ENCODE data around the gene SUN3. TPM values are rescaled to one million over a fixed set of nuclear protein-coding genes. Genes with fewer than 3 reads are reported as not detected.
A peak's percentile ranks its signal among the peaks of the same experiment; 100 is the strongest.

Gene SUN3
- total and polyA plus RNA-seq, 2 of the 13 experiments (the other 11 are each of a cell fraction or from before 2014, with no cell fraction given) = not detected

GRCh38 chr7:47951374-47951773, 77.5 kb downstream of the SUN3 start (continued):
- no peak for TF ChIP-seq ZBTB40 (IDR thresholded peaks at IDR 0.05)
- no peak for TF ChIP-seq ZBTB40 (CRISPR knock-in tag; IDR thresholded peaks at IDR 0.05)
- TF ChIP-seq RARA (CRISPR knock-in tag; IDR thresholded peaks at IDR 0.05) = peak; percentile 31; the same call in 1 of the 2 replicates
- no peak for TF ChIP-seq CHCHD3 (CRISPR knock-in tag; IDR thresholded peaks at IDR 0.05)
- no peak for TF ChIP-seq ZNF432 (CRISPR knock-in tag; IDR thresholded peaks at IDR 0.05; ENCODE audit: borderline replicate concordance)
- no peak for TF ChIP-seq TGIF2 (CRISPR knock-in tag; IDR thresholded peaks at IDR 0.05)
- TF ChIP-seq HOXA5 (CRISPR knock-in tag; IDR thresholded peaks at IDR 0.05) = no peak
- TF ChIP-seq MNT (IDR thresholded peaks at IDR 0.05) = no peak
- TF ChIP-seq PHF21A (CRISPR knock-in tag; IDR thresholded peaks at IDR 0.05) = no peak
- TF ChIP-seq HNF4A (CRISPR knock-in tag; IDR thresholded peaks at IDR 0.05) = peak; percentile 37; the same call in 1 of the 2 replicates
- peak; percentile 56 for TF ChIP-seq FOXP4 (CRISPR knock-in tag; IDR thresholded peaks at IDR 0.05)
- TF ChIP-seq ELF1 (CRISPR knock-in tag; IDR thresholded peaks at IDR 0.05) = no peak
- no peak for TF ChIP-seq NCOA1 (CRISPR knock-in tag; IDR thresholded peaks at IDR 0.05)
- no peak for TF ChIP-seq ZNF772 (CRISPR knock-in tag; IDR thresholded peaks at IDR 0.05)
- no peak for TF ChIP-seq JARID2 (CRISPR knock-in tag; IDR thresholded peaks at IDR 0.05; ENCODE audit: insufficient replicate concordance)
- TF ChIP-seq HDAC2 (CRISPR knock-in tag; IDR thresholded peaks at IDR 0.05) = peak; percentile 55; the same call in 1 of the 2 replicates
- TF ChIP-seq ZNF616 (CRISPR knock-in tag; IDR thresholded peaks at IDR 0.05; ENCODE audit: low read depth) = no peak
- TF ChIP-seq RBAK (CRISPR knock-in tag; IDR thresholded peaks at IDR 0.05) = no peak
- TF ChIP-seq RXRB (CRISPR knock-in tag; IDR thresholded peaks at IDR 0.05; ENCODE audit: borderline replicate concordance) = peak; percentile 43; the same call in 1 of the 2 replicates
- TF ChIP-seq SOX5 (CRISPR knock-in tag; IDR thresholded peaks at IDR 0.05; ENCODE audit: borderline replicate concordance) = peak; percentile 57; the same call in 1 of the 2 replicates
- TF ChIP-seq MEIS1 (CRISPR knock-in tag; IDR thresholded peaks at IDR 0.05; ENCODE audit: borderline replicate concordance) = no peak

All from HepG2 (cell line).